HepG2 (cell line): ENCODE results near the gene ATXN7L2. TPM values are rescaled to one million over a fixed set of nuclear protein-coding genes. Genes with fewer than 3 reads are reported as not detected.

Source experiments
- ATAC-seq: fragments of 200-7000 bp; cut with Tn5 transposase; 3 replicates; pipeline ENCODE4 v1.9.1; 2020; ENCODE audit warnings: mild to moderate bottlenecking, moderate library complexity
- BruUV-seq: library from RNA; stranded (reverse); fragments of 400-500 nt; replicated peaks from 2 replicates; lab custom pipeline; 2021; lab: Mats Ljungman, UMichigan
- CTCF ChIA-PET: fragments of 300-600 bp; formaldehyde crosslinking; extraction: SDS; loops from one replicate; lab custom pipeline; 2021; ENCODE audit warnings: low total read pairs, inconsistent platforms, low intra/inter-chr PET ratio; lab: Yijun Ruan, JAX
- POLR2A ChIA-PET: fragments of 350-600 bp; sonication (Branson Sonifier 250); formaldehyde crosslinking; loops from one replicate; lab custom pipeline; 2020; ENCODE audit warnings: antibody characterized with exemption, inconsistent platforms; lab: Yijun Ruan, JAX
- DNase-seq: peaks from one replicate; pipeline ENCODE4 v3.0.0-alpha.2; 2015; ENCODE audit warnings: low spot score
- FAIRE-seq: peaks from 3 replicates; lab custom pipeline; 2011; peaks lifted over from hg19 to GRCh38; lab: Jason Lieb, UNC
- H2AFZ ChIP-seq: one replicate; pipeline ENCODE4 v1.6.1; 2011; ENCODE audit warnings: low read length, inconsistent platforms
- H3K27ac ChIP-seq: fragments of 300-600 bp; 3 replicates; pipeline ENCODE4 v1.8.0; 2011; ENCODE audit warnings: mixed run types, mild to moderate bottlenecking, mixed read lengths, low read length, inconsistent platforms; ENCODE audit not compliant: insufficient read depth; ENCODE audit errors: extremely low read length
- H3K27me3 ChIP-seq, 2 experiments: fragments of 200-600 bp in 1 of 2; 2 replicates in 1 of 2; 3 replicates in 1 of 2; pipeline versions ENCODE4 v1.6.0 to v1.8.0; 2011; ENCODE audit warnings: low read length in 2 of 2, mild to moderate bottlenecking in 2 of 2, moderate library complexity in 2 of 2, inconsistent platforms in 1 of 2; ENCODE audit not compliant: insufficient read depth in 2 of 2, control insufficient read depth in 1 of 2
- H3K36me3 ChIP-seq, 2 experiments: fragments of 200-600 bp in 1 of 2; replicated peaks in 1 of 2; 2 replicates in 1 of 2; 3 replicates in 1 of 2; pipeline versions ENCODE4 v1.5.1 to v1.8.0; 2011; ENCODE audit warnings: low read length in 2 of 2, inconsistent platforms in 1 of 2; ENCODE audit not compliant: insufficient read depth in 2 of 2, control insufficient read depth in 1 of 2
- H3K4me1 ChIP-seq: 2 replicates; pipeline ENCODE4 v1.5.1; 2012; ENCODE audit warnings: low read length, inconsistent platforms; ENCODE audit not compliant: insufficient read depth
- H3K4me2 ChIP-seq: 2 replicates; pipeline ENCODE4 v1.6.0; 2011; ENCODE audit warnings: low read depth, low read length, inconsistent platforms
- H3K4me3 ChIP-seq, 3 experiments: fragments of 200-600 bp in 1 of 3; sonication (generic), shearing (Covaris generic) in 1 of 3; replicated peaks in 1 of 3; 2 replicates each; pipeline ENCODE4 v1.5.1; 2011 to 2016; ENCODE audit warnings: low read length in 3 of 3, inconsistent platforms in 2 of 3, low read depth in 2 of 3, mild to moderate bottlenecking in 2 of 3, control low read depth in 1 of 3, mixed read lengths in 1 of 3; ENCODE audit not compliant: insufficient read depth in 1 of 3
- H3K79me2 ChIP-seq: one replicate; pipeline ENCODE4 v1.6.1; 2011; ENCODE audit warnings: low read length, inconsistent platforms; ENCODE audit not compliant: insufficient read depth
- H3K9ac ChIP-seq: 2 replicates; pipeline ENCODE4 v1.6.0; 2011; ENCODE audit warnings: mild to moderate bottlenecking, low read depth, low read length, inconsistent platforms; ENCODE audit not compliant: insufficient read depth
- H3K9me3 ChIP-seq: 2 replicates; pipeline ENCODE4 v1.5.1; 2012; ENCODE audit warnings: mild to moderate bottlenecking, low read length
- H4K20me1 ChIP-seq: 2 replicates; pipeline ENCODE4 v1.6.0; 2011; ENCODE audit warnings: inconsistent platforms, mild to moderate bottlenecking, low read length, moderate library complexity; ENCODE audit not compliant: insufficient read depth
- WGBS: methylation state at CpG from one replicate; pipeline ENCODE4 v1.1.6; 2017; ENCODE audit warnings: low lambda C conversion rate; 5-methylcytosine and 5-hydroxymethylcytosine counted together
- in situ Hi-C: cut with HindIII; loops from 2 replicates; pipeline ENCODE4 v1.10.0; 2017; ENCODE audit warnings: low pct_unique_long_range_greater_than_20kb; ENCODE audit not compliant: extremely low pct_ligation_motif_present
- intact Hi-C: fragments of 100-400 bp; cut with micrococcal nuclease; formaldehyde crosslinking; loops from one replicate; pipeline ENCODE4 v1.10.0; 2022; ENCODE audit not compliant: unreplicated experiment
- polyA plus RNA-seq, 8 experiments: library from polyadenylated mRNA; depleted of rRNA in 3 of 8; stranded (reverse) in 7 of 8; unstranded in 1 of 8; fragments of >200 nt; fragmentation: Illumina TruSeq in 4 of 8; extraction: Trizol in 4 of 8; gene quantifications; 2 replicates each; pipeline versions ENCODE4 v1.2.1 to v1.2.3, GENCODE V29; 2011 to 2016; ENCODE audit warnings: low read depth in 4 of 8, missing spikeins in 1 of 8, mixed read lengths in 1 of 8; ENCODE audit not compliant: insufficient read depth in 1 of 8
- total RNA-seq, 5 experiments: library from RNA; depleted of rRNA; stranded (reverse); fragments of >200 nt; fragmentation: Illumina TruSeq; extraction: Trizol; gene quantifications; 2 replicates each; pipeline ENCODE4 v1.2.3, GENCODE V29; 2016; ENCODE audit warnings: low read depth in 1 of 5
- TF ChIP-seq, protein P1 (sequence below): sonication (generic); formaldehyde crosslinking; IDR thresholded peaks from 2 replicates; pipeline ENCODE4 v1.5.0; 2020; ENCODE audit warnings: mild to moderate bottlenecking, missing genetic modification reagents, borderline replicate concordance
- TF ChIP-seq, protein P2 (sequence below): IDR thresholded peaks from 2 replicates; pipeline ENCODE4 v1.4.0; 2020; ENCODE audit warnings: mild to moderate bottlenecking, missing genetic modification reagents
- TF ChIP-seq, protein P3 (sequence below): IDR thresholded peaks from 2 replicates; pipeline ENCODE4 v1.6.1; 2016; ENCODE audit warnings: missing biosample characterization, missing genetic modification reagents, low read depth
- TF ChIP-seq, protein P4 (sequence below): sonication (generic); formaldehyde crosslinking; IDR thresholded peaks from 2 replicates; pipeline ENCODE4 v1.5.1; 2020; ENCODE audit warnings: mild to moderate bottlenecking, missing genetic modification reagents

Gene ATXN7L2
- total and polyA plus RNA-seq, 2 of the 13 experiments (the other 11 are each of a cell fraction or from before 2014, with no cell fraction given) = 2.7 to 2.8 TPM

DNA sequence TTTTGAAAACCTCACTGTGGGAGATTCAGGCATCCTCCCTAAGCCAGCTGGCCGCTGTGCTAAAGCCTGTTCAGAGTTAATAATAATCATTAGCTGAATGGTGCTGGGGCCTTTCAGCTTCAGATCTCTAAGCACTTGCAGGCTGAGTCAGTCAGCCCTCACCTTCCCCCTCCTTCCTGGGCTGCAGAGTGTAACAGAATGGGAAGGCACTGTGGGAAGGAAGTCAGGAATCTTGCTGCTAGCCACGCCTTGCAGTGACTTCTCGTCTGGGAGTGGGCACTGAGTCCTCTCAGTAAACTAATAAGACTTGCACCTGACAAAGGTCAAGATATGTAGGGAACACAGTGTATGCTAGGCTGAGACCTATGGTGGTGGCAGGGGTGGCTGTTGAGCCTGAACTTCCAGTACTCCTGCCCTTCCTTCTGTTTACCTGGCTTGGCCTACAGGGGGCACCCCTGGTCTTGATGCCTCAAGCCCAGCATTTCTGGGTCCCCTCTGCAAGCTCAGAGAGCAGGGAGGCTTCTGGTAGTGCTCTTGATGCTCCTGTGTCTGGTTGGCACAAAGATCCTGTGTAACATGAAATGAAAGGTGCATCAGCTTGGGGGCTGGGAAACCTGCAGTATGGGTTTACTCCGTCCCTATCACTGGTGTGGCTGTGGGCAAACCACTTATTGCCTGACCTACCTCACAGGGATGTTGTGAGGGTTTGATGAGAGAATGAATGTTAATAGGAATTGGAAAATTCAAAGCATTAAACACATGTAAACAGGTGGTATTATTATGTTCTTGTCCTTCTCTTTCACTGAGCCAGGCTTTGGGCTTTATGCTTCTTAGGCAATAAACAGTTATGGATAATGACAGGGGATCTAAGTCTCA lies 16.2 kb downstream of the ATXN7L2 start:
- Histone ChIP-seq H3K4me1 (peaks cover 4% of the 10 kb centered on the region), H3K9ac (no peak overlapping the region), H2AFZ (no peak overlapping the region), H3K4me3 (no peak overlapping the region), H3K4me2 (no peak overlapping the region), H4K20me1 (no peaks in the 10 kb centered on the region), H3K27me3 (no peaks in the 10 kb centered on the region), H3K27ac (no peak overlapping the region), H3K9me3 (no peaks in the 10 kb centered on the region), H3K79me2 (no peaks in the 10 kb centered on the region), H3K36me3 (peaks cover 2 to 6% of the 10 kb centered on the region in 2 experiments; a peak in 2 of 5 replicates)
- 84% methylated on average over 4 of the region's 4 CpGs for WGBS
- ChIA-PET POLR2A (interaction anchor here (1.1 kb wide), 1 partner anchor 32 kb away, joined by 3 read pairs; no protein-coding TSS in a partner anchor), CTCF (interaction anchor here (5.1 kb wide), 1 partner anchor 33 kb away, joined by 81 read pairs; no protein-coding TSS in a partner anchor)
- FAIRE-seq = no peak
- intact Hi-C loops (no loop called here), in situ Hi-C loops (no loop called here)
- peak; percentile 45 for DNase-seq
- peak; percentile 71 for ATAC-seq
- BruUV-seq = no TSS peak
- TF ChIP-seq, protein P1, sequence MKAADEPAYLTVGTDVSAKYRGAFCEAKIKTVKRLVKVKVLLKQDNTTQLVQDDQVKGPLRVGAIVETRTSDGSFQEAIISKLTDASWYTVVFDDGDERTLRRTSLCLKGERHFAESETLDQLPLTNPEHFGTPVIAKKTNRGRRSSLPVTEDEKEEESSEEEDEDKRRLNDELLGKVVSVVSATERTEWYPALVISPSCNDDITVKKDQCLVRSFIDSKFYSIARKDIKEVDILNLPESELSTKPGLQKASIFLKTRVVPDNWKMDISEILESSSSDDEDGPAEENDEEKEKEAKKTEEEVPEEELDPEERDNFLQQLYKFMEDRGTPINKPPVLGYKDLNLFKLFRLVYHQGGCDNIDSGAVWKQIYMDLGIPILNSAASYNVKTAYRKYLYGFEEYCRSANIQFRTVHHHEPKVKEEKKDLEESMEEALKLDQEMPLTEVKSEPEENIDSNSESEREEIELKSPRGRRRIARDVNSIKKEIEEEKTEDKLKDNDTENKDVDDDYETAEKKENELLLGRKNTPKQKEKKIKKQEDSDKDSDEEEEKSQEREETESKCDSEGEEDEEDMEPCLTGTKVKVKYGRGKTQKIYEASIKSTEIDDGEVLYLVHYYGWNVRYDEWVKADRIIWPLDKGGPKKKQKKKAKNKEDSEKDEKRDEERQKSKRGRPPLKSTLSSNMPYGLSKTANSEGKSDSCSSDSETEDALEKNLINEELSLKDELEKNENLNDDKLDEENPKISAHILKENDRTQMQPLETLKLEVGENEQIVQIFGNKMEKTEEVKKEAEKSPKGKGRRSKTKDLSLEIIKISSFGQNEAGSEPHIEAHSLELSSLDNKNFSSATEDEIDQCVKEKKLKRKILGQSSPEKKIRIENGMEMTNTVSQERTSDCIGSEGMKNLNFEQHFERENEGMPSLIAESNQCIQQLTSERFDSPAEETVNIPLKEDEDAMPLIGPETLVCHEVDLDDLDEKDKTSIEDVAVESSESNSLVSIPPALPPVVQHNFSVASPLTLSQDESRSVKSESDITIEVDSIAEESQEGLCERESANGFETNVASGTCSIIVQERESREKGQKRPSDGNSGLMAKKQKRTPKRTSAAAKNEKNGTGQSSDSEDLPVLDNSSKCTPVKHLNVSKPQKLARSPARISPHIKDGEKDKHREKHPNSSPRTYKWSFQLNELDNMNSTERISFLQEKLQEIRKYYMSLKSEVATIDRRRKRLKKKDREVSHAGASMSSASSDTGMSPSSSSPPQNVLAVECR = no peak
- TF ChIP-seq, protein P2, sequence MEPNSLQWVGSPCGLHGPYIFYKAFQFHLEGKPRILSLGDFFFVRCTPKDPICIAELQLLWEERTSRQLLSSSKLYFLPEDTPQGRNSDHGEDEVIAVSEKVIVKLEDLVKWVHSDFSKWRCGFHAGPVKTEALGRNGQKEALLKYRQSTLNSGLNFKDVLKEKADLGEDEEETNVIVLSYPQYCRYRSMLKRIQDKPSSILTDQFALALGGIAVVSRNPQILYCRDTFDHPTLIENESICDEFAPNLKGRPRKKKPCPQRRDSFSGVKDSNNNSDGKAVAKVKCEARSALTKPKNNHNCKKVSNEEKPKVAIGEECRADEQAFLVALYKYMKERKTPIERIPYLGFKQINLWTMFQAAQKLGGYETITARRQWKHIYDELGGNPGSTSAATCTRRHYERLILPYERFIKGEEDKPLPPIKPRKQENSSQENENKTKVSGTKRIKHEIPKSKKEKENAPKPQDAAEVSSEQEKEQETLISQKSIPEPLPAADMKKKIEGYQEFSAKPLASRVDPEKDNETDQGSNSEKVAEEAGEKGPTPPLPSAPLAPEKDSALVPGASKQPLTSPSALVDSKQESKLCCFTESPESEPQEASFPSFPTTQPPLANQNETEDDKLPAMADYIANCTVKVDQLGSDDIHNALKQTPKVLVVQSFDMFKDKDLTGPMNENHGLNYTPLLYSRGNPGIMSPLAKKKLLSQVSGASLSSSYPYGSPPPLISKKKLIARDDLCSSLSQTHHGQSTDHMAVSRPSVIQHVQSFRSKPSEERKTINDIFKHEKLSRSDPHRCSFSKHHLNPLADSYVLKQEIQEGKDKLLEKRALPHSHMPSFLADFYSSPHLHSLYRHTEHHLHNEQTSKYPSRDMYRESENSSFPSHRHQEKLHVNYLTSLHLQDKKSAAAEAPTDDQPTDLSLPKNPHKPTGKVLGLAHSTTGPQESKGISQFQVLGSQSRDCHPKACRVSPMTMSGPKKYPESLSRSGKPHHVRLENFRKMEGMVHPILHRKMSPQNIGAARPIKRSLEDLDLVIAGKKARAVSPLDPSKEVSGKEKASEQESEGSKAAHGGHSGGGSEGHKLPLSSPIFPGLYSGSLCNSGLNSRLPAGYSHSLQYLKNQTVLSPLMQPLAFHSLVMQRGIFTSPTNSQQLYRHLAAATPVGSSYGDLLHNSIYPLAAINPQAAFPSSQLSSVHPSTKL (CRISPR knock-in tag) = no peak
- TF ChIP-seq, protein P3, sequence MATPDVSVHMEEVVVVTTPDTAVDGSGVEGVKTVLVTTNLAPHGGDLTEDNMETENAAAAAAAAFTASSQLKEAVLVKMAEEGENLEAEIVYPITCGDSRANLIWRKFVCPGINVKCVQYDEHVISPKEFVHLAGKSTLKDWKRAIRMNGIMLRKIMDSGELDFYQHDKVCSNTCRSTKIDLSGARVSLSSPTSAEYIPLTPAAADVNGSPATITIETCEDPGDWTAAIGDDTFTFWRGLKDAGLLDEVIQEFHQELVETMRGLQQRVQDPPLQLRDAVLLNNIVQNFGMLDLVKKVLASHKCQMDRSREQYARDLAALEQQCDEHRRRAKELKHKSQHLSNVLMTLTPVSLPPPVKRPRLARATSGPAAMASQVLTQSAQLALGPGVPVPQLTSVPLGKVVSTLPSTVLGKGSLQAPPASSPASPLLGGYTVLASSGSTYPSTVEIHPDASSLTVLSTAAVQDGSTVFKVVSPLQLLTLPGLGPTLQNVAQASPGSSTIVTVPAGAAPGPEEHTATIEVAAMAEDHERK (CRISPR knock-in tag) = no peak
- TF ChIP-seq, protein P4, sequence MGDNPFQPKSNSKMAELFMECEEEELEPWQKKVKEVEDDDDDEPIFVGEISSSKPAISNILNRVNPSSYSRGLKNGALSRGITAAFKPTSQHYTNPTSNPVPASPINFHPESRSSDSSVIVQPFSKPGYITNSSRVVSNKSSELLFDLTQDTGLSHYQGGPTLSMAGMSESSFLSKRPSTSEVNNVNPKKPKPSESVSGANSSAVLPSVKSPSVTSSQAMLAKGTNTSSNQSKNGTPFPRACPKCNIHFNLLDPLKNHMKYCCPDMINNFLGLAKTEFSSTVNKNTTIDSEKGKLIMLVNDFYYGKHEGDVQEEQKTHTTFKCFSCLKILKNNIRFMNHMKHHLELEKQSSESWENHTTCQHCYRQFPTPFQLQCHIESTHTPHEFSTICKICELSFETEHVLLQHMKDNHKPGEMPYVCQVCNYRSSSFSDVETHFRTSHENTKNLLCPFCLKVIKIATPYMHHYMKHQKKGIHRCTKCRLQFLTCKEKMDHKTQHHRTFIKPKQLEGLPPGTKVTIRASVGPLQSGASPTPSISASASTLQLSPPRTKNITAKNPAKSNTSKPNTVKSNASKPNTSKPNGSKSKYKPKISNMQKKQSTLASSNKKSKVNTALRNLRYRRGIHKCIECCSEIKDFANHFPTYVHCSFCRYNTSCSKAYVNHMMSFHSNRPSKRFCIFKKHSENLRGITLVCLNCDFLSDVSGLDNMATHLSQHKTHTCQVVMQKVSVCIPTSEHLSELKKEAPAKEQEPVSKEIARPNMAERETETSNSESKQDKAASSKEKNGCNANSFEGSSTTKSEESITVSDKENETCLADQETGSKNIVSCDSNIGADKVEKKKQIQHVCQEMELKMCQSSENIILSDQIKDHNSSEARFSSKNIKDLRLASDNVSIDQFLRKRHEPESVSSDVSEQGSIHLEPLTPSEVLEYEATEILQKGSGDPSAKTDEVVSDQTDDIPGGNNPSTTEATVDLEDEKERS = no peak
